ENCODE data around the gene AP3M1. TPM values are rescaled to one million over a fixed set of nuclear protein-coding genes. Genes with fewer than 3 reads are reported as not detected.

The AP3M1 gene
- total RNA-seq, 2 donors from 2014 or later = 53.3 to 60.7 TPM

GRCh38 chr10:74176380-74177139, 25.9 kb upstream of the AP3M1 start:
- Mint-ChIP-seq H3K36me3 (no peaks in the 10 kb centered on the region), H3K27ac (peak overlapping the region; percentile 93 to 94), H3K4me3 (peak overlapping the region; percentile 88), H3K4me1 (ENCODE audit: low read depth in 2 of 2) (peaks cover 22 to 31% of the 10 kb centered on the region in 2 donors), H3K27me3 (no peaks in the 10 kb centered on the region), H3K9me3 (no peaks in the 10 kb centered on the region)
- ATAC-seq (peak; percentile 98 to 99), DNase-seq (ENCODE audit: low spot score) (peak; percentile 96)

DNA sequence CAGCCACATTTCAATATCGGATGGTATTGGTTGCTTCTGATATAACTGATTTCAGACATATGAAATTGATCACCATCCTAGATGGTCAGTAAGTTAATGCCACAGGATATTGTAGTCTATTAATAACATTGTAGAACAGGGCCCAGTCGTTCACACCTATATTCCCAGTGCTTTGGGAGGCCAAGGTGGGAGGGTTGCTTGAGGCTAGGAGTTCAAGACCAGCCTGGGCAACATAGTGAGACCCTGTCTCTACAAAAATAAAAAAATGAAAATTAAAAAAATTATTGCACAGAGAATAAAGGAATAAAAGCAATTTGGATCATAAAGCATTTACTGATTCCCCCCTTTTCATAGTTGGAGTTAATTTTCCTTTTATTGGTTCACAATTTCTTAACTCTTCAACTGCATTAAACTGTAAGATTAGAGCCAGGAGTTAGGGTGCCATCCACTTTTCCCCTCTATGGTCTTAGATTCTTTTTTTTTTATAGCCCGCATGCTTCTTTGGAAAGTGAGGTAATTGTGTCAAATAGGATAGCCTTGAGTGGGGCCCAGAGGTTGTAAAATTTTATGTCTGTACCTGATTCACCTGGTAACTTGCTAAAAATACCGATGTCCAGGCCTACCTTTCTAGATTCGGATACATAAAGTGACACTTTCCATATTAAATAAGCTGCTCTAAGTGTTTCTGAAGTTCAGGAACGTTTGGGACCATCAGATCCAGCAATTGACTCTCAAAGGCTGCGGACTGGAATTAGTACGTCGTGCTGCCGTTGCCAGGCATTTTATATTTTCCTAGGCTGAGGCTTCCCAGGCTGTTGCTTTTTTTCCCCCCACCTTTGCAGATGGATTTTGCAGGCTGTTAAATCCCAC, 25.1 kb upstream of the AP3M1 start:
- peaks cover 22 to 28% of the 10 kb centered on the region in 2 donors for H3K4me1 Mint-ChIP-seq (ENCODE audit: low read depth in 2 of 2)
- no peak for ATAC-seq

GRCh38 chr10:74174521-74174920, 23.9 kb upstream of the AP3M1 start:
- Mint-ChIP-seq H3K36me3 (no peaks in the 10 kb centered on the region), H3K27ac (no peak overlapping the region), H3K4me1 (ENCODE audit: low read depth in 2 of 2) (peaks cover 19 to 24% of the 10 kb centered on the region in 2 donors), H3K4me3 (peak overlapping the region; percentile 20), H3K27me3 (no peaks in the 10 kb centered on the region), H3K9me3 (no peaks in the 10 kb centered on the region)
- DNase-seq (ENCODE audit: low spot score) (no peak), ATAC-seq (no peak)

More for the DNA sequence above, 25.1 kb upstream of the AP3M1 start:
- Mint-ChIP-seq H3K4me3 (peak overlapping the region; percentile 88), H3K27ac (peak overlapping the region; percentile 93 to 94), H3K36me3 (no peaks in the 10 kb centered on the region), H3K9me3 (no peaks in the 10 kb centered on the region), H3K27me3 (no peaks in the 10 kb centered on the region)
- no peak for DNase-seq (ENCODE audit: low spot score)

- H3K36me3 Mint-ChIP-seq = no peaks in the 10 kb centered on the region
- H3K27ac Mint-ChIP-seq = no peak overlapping the region
Observed at GRCh38 chr10:74171625-74172024, 21.0 kb upstream of the AP3M1 start.

DNA sequence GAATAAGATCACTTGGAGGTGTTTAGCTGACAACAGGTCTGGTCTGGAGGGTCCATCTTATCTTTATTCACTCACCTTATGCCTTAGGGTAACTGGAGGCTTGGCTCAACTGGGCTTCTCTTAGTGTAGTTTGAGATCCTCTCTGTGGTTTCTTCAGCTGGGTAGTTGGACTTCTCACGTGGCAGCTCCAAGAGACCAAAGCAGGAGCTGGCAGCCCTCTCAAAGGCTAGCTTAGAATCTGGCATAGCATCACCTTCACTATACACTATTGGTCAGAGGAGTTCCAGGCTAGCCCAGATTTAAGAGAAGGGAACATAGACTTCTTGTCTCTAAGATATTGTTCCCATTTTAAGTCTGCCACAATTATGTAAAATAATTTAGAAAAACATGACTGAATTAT, 16.8 kb upstream of the AP3M1 start:
- no peaks in the 10 kb centered on the region for H3K9me3 Mint-ChIP-seq
- H3K27ac Mint-ChIP-seq = no peak overlapping the region
- no peak overlapping the region for H3K4me3 Mint-ChIP-seq
- no peak for DNase-seq (ENCODE audit: low spot score)
- no peaks in the 10 kb centered on the region for H3K36me3 Mint-ChIP-seq
- no peaks in the 10 kb centered on the region for H3K27me3 Mint-ChIP-seq
- peaks cover 0 to 4% of the 10 kb centered on the region in 2 donors for H3K4me1 Mint-ChIP-seq (ENCODE audit: low read depth in 2 of 2)
- no peak for ATAC-seq

More at GRCh38 chr10:74171625-74172024, 21.0 kb upstream of the AP3M1 start:
- Mint-ChIP-seq H3K4me3 (no peak overlapping the region), H3K9me3 (no peaks in the 10 kb centered on the region), H3K4me1 (ENCODE audit: low read depth in 2 of 2) (peaks cover 7 to 11% of the 10 kb centered on the region in 2 donors), H3K27me3 (no peaks in the 10 kb centered on the region)
- DNase-seq (ENCODE audit: low spot score) = no peak
- no peak for ATAC-seq

- H3K4me3 Mint-ChIP-seq = no peak overlapping the region
- no peaks in the 10 kb centered on the region for H3K36me3 Mint-ChIP-seq
- no peak overlapping the region for H3K27ac Mint-ChIP-seq
- DNase-seq (ENCODE audit: low spot score) = no peak
- H3K9me3 Mint-ChIP-seq = no peaks in the 10 kb centered on the region
- no peaks in the 10 kb centered on the region for H3K27me3 Mint-ChIP-seq
- H3K4me1 Mint-ChIP-seq (ENCODE audit: low read depth in 2 of 2) = peaks cover 0 to 4% of the 10 kb centered on the region in 2 donors
- ATAC-seq = no peak
Observed at GRCh38 chr10:74165530-74165901, 14.9 kb upstream of the AP3M1 start.

GRCh38 chr10:74164716-74165529, 14.3 kb upstream of the AP3M1 start:
- Mint-ChIP-seq H3K4me1 (ENCODE audit: low read depth in 2 of 2) (peaks cover 0 to 4% of the 10 kb centered on the region in 2 donors), H3K27ac (no peak overlapping the region), H3K4me3 (no peak overlapping the region), H3K27me3 (no peaks in the 10 kb centered on the region), H3K9me3 (no peaks in the 10 kb centered on the region), H3K36me3 (no peaks in the 10 kb centered on the region)
- no peak for ATAC-seq
- DNase-seq (ENCODE audit: low spot score) = no peak

GRCh38 chr10:74163319-74164068, 12.9 kb upstream of the AP3M1 start:
- Mint-ChIP-seq H3K27me3 (no peaks in the 10 kb centered on the region), H3K9me3 (no peaks in the 10 kb centered on the region), H3K4me1 (ENCODE audit: low read depth in 2 of 2) (peaks cover 0 to 2% of the 10 kb centered on the region in 2 donors), H3K36me3 (no peaks in the 10 kb centered on the region), H3K4me3 (no peak overlapping the region), H3K27ac (no peak overlapping the region)
- DNase-seq (ENCODE audit: low spot score) (no peak), ATAC-seq (no peak)

DNA sequence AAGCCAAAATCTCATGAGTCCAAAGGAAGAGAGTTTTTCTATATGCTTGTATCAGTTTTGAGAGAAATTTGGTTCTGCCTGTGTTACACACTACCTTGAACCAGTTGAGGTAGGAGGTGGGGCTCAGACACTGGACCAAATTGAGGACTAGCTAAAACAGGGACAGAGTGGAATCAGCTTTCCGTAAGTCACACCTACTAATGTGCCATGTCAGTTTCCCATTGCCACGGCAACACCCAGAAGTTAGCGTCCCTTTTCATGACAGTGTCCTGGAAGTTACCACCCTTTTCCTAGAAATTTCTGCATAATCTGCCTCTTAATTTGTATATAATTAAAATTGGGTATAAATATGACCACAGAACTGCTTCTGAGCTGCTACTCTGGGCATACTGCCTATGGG, 9.4 kb upstream of the AP3M1 start:
- H3K4me3 Mint-ChIP-seq = no peak overlapping the region
- no peaks in the 10 kb centered on the region for H3K4me1 Mint-ChIP-seq (ENCODE audit: low read depth in 2 of 2)
- no peaks in the 10 kb centered on the region for H3K9me3 Mint-ChIP-seq
- no peak overlapping the region for H3K27ac Mint-ChIP-seq
- H3K36me3 Mint-ChIP-seq = no peaks in the 10 kb centered on the region
- no peaks in the 10 kb centered on the region for H3K27me3 Mint-ChIP-seq
- ATAC-seq = no peak
- no peak for DNase-seq (ENCODE audit: low spot score)

DNA sequence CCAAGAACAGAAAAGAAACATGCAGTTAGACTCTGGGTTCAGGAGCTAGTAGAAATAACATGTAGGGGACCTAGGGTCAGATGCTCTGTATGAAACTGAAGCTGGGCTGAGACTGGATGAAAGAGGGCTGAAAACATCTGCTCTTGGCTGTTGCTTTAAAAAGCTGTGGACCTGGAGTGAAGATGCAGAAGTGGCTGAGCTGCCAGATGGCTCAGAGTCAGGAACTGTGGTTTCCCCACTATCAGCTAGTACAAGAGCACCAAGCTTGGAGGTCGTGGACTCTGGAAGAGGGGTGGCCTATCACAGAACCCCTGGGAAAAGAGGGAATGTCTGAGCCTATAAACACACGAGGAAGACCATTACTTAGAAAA, 6.3 kb upstream of the AP3M1 start:
- H3K4me3 Mint-ChIP-seq = no peak overlapping the region

GRCh38 chr10:74153676-74154075, 3.0 kb upstream of the AP3M1 start:
- no peak overlapping the region for H3K4me3 Mint-ChIP-seq
- no peaks in the 10 kb centered on the region for H3K27me3 Mint-ChIP-seq
- DNase-seq (ENCODE audit: low spot score) (no peak), ATAC-seq (no peak)
- no peaks in the 10 kb centered on the region for H3K36me3 Mint-ChIP-seq
- H3K4me1 Mint-ChIP-seq (ENCODE audit: low read depth in 2 of 2) = peaks cover 5 to 13% of the 10 kb centered on the region in 2 donors
- no peak overlapping the region for H3K27ac Mint-ChIP-seq
- H3K9me3 Mint-ChIP-seq = no peaks in the 10 kb centered on the region

More for the DNA sequence above, 6.3 kb upstream of the AP3M1 start:
- Mint-ChIP-seq H3K4me1 (ENCODE audit: low read depth in 2 of 2) (peaks cover 5 to 13% of the 10 kb centered on the region in 2 donors), H3K9me3 (no peaks in the 10 kb centered on the region), H3K27me3 (no peaks in the 10 kb centered on the region), H3K36me3 (no peaks in the 10 kb centered on the region), H3K27ac (peak overlapping the region in 1 of 2 donors; percentile 3)
- no peak for DNase-seq (ENCODE audit: low spot score)
- ATAC-seq = no peak

GRCh38 chr10:74153123-74153522, 2.5 kb upstream of the AP3M1 start:
- ATAC-seq (no peak), DNase-seq (ENCODE audit: low spot score) (no peak)
- no peak overlapping the region for H3K4me3 Mint-ChIP-seq
- H3K36me3 Mint-ChIP-seq = no peaks in the 10 kb centered on the region
- no peak overlapping the region for H3K27ac Mint-ChIP-seq
- no peaks in the 10 kb centered on the region for H3K9me3 Mint-ChIP-seq
- no peaks in the 10 kb centered on the region for H3K27me3 Mint-ChIP-seq
- H3K4me1 Mint-ChIP-seq (ENCODE audit: low read depth in 2 of 2) = peaks cover 6 to 16% of the 10 kb centered on the region in 2 donors

Measured in natural killer cell treated with Interleukin-12 subunit alpha and Interleukin-12 subunit beta and Interleukin-15 and Interleukin-18, amount 100 ng/mL, for 72 hours (primary cell).